D721Med (cell line): ENCODE data around the gene HOXB3.

ENCODE experiments used
- DNase-seq: peaks from one replicate; pipeline ENCODE4 v3.0.0; 2011; ENCODE audit warnings: low spot score; ENCODE audit not compliant: insufficient read length
- FAIRE-seq: peaks from 2 replicates; lab custom pipeline; 2011; peaks lifted over from hg19 to GRCh38; lab: Jason Lieb, UNC
- TF ChIP-seq, protein P1 (sequence below): IDR thresholded peaks from 2 replicates; pipeline ENCODE4 v1.5.1; 2012; ENCODE audit warnings: mild to moderate bottlenecking, control low read depth; ENCODE audit not compliant: insufficient read depth; ENCODE audit errors: missing control alignments

Gene HOXB3

DNA sequence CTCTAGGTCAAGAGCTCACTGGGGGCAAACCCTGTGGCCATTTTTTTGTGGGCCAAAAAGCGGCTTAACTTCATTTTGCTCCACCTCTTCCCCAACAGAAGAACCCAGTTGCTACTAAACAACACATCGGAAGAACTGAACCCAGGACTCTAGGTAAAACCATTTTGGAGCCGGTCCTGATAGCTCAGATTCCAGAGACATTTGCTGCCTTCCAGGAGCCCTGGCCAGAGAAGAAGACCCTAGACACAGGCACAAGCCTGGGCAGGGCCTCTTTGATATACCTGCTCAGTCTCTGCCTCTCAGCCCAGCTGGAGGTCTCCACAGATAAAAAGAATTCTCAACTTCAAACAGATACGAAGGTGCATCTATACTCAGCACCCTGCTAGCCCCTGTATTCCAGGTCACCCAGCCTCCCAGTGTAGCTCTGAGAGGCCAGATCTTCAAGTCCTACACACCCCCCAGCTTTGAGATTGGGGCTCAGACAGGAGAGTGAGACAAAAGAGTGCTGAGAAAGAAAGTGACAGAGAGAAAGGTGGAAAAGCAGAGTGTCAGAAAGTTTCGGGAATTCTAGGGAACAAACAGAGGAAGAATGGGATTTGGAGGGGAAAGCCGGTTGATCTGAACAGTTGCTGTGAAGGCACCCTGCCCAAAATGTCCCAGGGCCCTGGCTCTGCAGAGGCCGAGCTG, 42.7 kb upstream of the HOXB3 start:
- DNase-seq (no peak), FAIRE-seq (no peak)
- TF ChIP-seq, protein P1, sequence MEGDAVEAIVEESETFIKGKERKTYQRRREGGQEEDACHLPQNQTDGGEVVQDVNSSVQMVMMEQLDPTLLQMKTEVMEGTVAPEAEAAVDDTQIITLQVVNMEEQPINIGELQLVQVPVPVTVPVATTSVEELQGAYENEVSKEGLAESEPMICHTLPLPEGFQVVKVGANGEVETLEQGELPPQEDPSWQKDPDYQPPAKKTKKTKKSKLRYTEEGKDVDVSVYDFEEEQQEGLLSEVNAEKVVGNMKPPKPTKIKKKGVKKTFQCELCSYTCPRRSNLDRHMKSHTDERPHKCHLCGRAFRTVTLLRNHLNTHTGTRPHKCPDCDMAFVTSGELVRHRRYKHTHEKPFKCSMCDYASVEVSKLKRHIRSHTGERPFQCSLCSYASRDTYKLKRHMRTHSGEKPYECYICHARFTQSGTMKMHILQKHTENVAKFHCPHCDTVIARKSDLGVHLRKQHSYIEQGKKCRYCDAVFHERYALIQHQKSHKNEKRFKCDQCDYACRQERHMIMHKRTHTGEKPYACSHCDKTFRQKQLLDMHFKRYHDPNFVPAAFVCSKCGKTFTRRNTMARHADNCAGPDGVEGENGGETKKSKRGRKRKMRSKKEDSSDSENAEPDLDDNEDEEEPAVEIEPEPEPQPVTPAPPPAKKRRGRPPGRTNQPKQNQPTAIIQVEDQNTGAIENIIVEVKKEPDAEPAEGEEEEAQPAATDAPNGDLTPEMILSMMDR: no peak

DNA sequence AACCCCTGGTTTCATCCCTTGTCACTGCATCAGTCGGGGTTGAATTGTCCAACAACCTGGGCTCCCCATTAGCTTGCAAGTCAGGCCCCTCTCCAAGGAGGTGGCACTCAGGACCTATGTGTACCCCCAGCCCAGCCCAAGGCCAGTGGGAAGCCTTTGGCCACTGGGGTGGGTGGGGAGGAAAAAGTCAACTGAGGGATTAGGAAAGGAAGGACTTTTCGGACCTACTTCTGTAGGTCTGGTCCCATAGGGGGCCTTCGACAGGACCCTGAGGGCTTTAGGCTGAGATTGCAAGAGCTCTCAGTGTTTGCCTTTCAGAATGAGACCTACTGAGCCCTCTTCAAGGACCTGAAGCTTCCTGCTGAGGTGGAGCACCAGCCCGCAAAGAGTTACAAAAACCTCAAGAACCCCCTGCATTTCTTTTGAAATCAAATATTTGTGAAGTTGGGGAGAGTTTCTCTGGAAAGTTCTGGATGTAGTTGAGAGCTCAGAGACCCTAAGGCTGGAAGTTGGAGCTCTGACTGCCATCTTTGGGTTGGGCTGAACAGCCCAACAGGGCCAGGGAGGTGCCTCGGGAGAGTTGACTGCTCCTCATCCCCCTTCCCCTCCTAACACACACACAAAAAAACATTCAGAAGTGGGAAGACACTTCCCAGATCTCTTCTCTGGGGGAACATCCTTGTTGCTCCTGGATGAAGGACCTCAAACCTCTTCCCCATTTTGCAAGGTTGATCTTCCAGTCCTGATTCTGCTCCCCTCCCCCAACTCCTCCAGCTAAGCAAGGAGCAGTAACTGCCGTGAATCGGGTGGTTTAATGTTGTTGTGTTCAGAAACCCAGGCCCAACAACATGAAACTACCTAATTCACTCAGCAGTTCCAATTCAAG, 41.9 kb upstream of the HOXB3 start:
- FAIRE-seq (no peak), DNase-seq (no peak)
- TF ChIP-seq, protein P1: no peak

DNA sequence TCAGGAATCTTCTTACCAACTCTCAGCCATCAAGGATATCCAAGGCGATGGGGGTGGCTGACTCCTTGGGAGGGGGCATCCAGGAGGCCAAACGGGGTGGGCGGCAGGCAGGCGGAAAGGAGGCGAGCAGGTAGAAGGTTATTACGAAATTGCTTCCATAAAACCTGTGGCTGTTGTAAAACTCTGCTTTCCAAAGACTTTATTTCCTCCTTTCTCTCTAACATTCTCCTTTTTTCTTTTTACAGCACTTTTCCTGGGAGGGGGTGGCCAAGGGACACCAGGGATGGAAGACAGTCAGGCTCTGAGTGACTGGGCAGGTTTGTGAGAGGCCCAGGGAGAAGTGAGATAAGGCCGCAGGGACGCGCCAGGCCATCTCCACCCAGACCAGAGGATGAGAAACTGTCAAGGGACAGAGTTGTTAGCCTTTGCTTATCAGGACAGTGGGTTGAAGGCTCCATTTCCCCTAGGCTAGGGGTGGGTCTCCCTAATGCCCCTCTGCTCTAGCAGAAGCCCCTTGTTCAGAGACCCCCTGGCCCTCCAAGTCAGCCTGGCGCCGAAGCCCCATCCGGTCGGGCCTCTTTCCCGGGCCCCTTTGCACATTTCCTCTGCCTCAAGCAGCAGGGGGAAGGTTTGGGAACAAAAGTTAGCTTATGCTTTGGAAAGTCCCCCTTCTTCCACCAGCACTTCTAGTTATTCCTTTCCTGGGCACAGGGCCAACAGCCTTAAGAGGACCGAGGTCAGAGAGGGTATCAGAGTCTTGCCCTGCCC, 41.1 kb upstream of the HOXB3 start:
- TF ChIP-seq, protein P1: no peak
- DNase-seq (no peak), FAIRE-seq (no peak)

DNA sequence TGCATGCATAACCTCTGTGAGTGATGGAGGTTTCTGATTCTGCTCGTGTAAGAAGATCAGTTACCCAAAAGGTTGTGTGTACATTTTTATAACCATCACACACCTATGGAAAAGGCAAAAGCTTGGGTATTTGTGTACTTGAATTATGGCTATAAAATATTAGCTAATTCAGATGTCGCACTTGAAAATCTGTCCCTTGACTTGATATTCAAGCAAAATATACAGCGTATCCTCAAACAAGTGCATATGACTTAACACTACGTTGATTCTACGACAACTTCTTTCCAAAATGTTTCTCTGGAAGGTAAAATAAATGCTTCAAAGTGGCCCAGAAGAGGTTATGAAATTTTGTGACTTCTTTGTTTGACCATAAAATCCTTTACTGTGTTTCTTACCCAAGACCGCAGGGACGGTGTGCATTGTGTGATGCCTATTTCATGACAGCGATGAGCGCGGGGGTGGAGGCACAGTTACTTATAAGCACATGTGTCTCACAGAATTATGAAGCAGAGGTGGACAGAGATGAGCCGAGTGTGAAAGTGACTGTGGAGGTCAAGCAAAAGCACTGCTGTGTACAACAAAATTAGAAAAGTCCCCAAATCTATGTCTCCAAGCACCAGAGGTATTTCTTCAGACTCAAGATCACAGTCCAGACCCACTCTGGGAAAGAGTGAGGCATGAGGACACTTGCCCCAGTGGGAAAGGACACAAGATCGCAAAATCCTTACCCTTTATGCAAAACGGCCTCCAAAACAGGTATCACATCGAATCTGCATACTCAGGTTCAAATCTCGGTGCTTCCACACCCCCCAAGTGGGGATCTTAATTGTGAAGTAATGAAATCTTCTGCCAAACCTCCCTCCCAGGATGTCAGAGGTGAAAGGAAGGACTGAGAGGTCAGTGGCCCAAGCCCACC, 40.2 kb upstream of the HOXB3 start:
- DNase-seq (no peak), FAIRE-seq (no peak)
- TF ChIP-seq, protein P1: no peak

DNA sequence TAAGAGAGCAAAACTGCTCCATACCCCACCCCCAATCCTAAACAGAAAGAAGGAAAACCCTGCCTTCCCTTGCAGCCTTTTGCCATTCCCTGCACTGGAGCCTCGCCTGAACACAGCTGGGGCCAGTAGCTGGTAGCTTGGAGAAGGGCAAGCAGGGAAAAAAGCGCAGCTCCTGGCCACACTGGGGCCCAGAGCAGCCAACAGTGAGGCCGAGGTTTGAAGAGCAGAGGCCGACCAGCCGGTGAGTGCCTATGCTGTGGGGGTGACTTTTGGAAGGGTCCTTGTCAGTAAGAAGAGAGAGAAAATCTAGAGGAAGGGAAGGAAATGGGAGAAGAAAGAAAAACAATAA, 39.3 kb upstream of the HOXB3 start:
- TF ChIP-seq, protein P1: no peak
- FAIRE-seq: no peak
- DNase-seq: no peak

DNA sequence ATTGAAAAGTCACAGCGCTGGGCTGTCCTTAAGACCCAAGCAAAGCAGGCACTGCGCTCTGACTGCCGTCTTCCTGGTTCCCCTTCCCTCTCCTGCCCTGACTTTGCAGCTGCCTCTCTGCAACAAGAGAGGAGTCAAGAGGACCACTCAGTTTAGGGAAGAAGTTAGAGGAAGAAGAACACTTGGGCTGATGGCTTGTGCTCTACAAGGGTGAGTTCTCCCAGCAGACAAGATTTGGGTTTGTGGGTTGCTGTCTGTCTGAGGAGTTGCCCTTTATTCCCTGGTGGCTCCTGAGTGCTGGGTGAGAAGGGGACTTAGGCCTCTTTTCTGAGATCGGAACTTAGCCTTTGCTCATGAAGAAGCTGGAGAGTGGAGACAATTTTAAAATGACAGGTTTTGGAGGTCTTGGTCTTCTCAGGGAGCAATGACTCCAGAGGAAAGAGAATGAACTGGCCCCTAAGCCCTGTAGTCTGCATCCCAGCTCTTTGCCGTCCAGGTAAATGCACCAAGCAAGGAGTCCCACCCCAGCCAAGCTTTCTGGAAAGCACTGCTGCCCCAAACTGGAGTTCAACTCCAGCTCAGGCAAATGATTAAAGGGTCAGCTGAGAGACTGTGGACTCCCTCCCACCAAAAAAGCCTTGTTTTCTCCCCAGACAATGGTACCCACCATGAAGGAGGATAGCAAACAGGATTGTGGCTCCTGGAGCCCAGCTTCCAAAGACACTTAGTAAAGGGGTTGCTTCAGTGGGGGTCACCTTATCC, 38.8 kb upstream of the HOXB3 start:
- TF ChIP-seq, protein P1: no peak

More for the DNA sequence above, 38.8 kb upstream of the HOXB3 start:
- no peak for FAIRE-seq
- DNase-seq: no peak
